ENCODE data around the gene LCOR.

Gene LCOR

GRCh38 chr10:96975136-96975535 is 143.0 kb downstream of the LCOR start:
- TF ChIP-seq, protein P1, sequence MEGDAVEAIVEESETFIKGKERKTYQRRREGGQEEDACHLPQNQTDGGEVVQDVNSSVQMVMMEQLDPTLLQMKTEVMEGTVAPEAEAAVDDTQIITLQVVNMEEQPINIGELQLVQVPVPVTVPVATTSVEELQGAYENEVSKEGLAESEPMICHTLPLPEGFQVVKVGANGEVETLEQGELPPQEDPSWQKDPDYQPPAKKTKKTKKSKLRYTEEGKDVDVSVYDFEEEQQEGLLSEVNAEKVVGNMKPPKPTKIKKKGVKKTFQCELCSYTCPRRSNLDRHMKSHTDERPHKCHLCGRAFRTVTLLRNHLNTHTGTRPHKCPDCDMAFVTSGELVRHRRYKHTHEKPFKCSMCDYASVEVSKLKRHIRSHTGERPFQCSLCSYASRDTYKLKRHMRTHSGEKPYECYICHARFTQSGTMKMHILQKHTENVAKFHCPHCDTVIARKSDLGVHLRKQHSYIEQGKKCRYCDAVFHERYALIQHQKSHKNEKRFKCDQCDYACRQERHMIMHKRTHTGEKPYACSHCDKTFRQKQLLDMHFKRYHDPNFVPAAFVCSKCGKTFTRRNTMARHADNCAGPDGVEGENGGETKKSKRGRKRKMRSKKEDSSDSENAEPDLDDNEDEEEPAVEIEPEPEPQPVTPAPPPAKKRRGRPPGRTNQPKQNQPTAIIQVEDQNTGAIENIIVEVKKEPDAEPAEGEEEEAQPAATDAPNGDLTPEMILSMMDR (IDR thresholded peaks at IDR 0.05; ENCODE audit: low read depth, low read length, missing control alignments) = no peak
- in situ Hi-C loops (cut with HindIII; ENCODE audit: low sequenced_read_pairs) = no loop called here
- no peak overlapping the region for H3K4me3 ChIP-seq (ENCODE audit: low read depth, low read length)
- DNase-seq (ENCODE audit: low read depth) = no peak

DNA sequence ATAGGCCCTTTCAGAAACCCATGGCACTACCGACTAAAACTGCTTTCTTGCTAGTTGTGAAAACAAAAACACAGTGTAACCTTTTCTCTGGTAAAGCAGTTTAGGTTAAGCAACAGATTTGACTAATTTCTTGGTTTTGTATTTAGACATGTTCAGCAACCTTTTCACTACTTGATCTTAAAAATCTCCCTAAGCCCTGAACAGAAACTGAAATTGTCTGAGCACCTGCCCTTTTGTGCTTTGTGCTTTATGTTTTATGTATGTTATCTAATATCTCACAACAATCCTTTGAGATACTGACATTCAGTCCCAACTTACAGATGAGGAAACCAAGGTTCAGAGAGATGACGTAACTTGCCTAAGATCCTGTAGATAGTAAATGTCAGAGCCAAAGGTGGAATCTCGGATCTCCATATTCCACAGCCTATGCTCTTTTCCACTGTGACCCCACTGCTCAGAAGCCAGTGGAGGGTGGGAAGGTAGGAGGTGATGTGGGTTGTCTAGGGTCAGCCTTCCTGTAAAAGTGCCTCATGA is 146.6 kb downstream of the LCOR start:
- DNase-seq (ENCODE audit: low read depth) = no peak
- TF ChIP-seq, protein P1 (IDR thresholded peaks at IDR 0.05; ENCODE audit: low read depth, low read length, missing control alignments) = no peak
- in situ Hi-C loops (cut with HindIII; ENCODE audit: low sequenced_read_pairs) = no loop called here
- no peak overlapping the region for H3K4me3 ChIP-seq (ENCODE audit: low read depth, low read length)

- TF ChIP-seq, protein P1 (IDR thresholded peaks at IDR 0.05; ENCODE audit: low read depth, low read length, missing control alignments) = no peak
- DNase-seq (ENCODE audit: low read depth) = no peak
- H3K4me3 ChIP-seq (ENCODE audit: low read depth, low read length) = no peak overlapping the region
- in situ Hi-C loops (cut with HindIII; ENCODE audit: low sequenced_read_pairs) = loop anchor here (5.0 kb wide), 1 partner anchor 55 kb away; no protein-coding TSS in a partner anchor
Observed at GRCh38 chr10:96982149-96982930, 150.2 kb downstream of the LCOR start.

DNA sequence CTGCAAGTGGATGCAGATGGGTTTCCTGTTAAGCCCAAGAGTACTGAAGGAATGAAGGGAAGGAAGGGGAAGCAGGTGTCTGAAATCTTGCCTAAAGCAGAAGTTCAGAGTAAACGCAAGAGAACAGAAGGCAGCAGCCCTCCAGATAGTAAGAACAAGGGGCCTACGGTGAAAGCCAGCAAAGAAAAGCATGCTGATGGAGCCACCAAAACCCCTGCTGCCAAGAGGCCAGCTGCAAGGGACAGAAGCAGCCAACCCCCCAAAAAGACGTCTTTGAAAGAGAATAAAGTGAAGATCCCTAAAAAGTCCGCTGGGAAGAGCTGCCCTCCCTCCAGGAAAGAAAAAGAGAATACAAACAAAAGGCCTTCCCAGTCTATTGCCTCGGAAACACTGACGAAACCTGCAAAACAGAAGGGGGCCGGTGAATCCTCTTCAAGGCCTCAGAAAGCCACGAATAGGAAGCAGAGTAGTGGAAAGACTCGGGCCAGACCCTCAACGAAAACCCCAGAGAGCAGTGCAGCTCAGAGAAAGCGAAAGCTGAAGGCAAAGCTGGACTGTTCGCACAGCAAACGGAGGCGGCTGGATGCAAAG is 152.5 kb downstream of the LCOR start:
- no peak overlapping the region for H3K4me3 ChIP-seq (ENCODE audit: low read depth, low read length)
- TF ChIP-seq, protein P1 (IDR thresholded peaks at IDR 0.05; ENCODE audit: low read depth, low read length, missing control alignments) = no peak
- in situ Hi-C loops (cut with HindIII; ENCODE audit: low sequenced_read_pairs) = loop anchor here (5.0 kb wide), 1 partner anchor 53 kb away; no protein-coding TSS in a partner anchor
- DNase-seq (ENCODE audit: low read depth) = no peak

DNA sequence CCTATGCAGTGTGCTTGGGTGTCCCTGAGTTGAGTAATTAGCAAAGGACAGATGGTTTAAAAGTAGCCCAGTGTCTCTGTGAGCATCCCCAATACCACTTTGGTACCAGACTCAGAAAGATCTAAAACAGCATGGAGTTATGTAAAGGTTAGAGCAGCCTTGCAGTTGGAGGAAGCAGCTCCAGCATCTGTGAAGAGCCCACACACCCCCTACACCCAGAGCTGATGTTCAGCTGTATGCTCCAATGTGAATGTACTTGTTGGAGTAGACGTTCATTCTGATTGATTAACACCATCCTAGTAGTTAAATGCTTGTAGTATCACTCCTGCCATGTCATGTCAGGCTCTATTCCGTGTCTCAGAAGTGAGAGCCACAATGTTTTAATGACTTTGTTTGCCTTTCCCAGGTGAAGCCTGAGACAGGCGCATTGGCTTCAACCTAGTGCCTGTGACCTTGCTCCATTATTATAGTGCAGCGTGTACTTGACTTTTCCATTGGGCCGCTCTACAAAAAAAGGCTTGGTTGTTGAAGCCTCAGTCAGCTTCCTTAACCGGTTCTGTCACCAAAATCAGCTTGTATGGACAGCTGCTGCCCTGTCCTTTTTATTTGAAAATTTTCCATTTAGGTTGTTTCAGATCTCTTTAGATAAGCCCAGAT is 154.2 kb downstream of the LCOR start:
- TF ChIP-seq, protein P1 (IDR thresholded peaks at IDR 0.05; ENCODE audit: low read depth, low read length, missing control alignments) = no peak
- in situ Hi-C loops (cut with HindIII; ENCODE audit: low sequenced_read_pairs) = no loop called here
- no peak for DNase-seq (ENCODE audit: low read depth)
- no peak overlapping the region for H3K4me3 ChIP-seq (ENCODE audit: low read depth, low read length)

- in situ Hi-C loops (cut with HindIII; ENCODE audit: low sequenced_read_pairs) = no loop called here
- no peak for DNase-seq (ENCODE audit: low read depth)
- TF ChIP-seq, protein P1 (IDR thresholded peaks at IDR 0.05; ENCODE audit: low read depth, low read length, missing control alignments) = no peak
- H3K4me3 ChIP-seq (ENCODE audit: low read depth, low read length) = no peak overlapping the region
Observed at GRCh38 chr10:96987141-96987841, 155.2 kb downstream of the LCOR start.

Measured in astrocyte of the cerebellum (primary cell).